Loucy (cell line): ENCODE measurements around the gene ITSN1.
"Not testable (repeated sequence)": the region's sequence is repeated elsewhere in the genome, so short reads cannot be mapped to it uniquely, and the experiment has no call there.

Source experiments
- CTCF ChIP-seq: fragments of 200-600 bp; sonication (generic); conservative IDR thresholded peaks from 2 replicates; pipeline ENCODE4 v1.5.1; 2014; ENCODE audit warnings: mild to moderate bottlenecking, antibody characterized with exemption, low read length
- EZH2phosphoT487 ChIP-seq: fragments of 200-600 bp; IDR thresholded peaks from 2 replicates; pipeline ENCODE4 v1.6.1; 2018; ENCODE audit warnings: antibody characterized with exemption, mild to moderate bottlenecking, moderate library complexity, borderline replicate concordance

GRCh38 chr21:33626151-33626550 lies 16.1 kb upstream of the ITSN1 start:
- TF ChIP-seq CTCF, EZH2phosphoT487: not testable (repeated sequence)
